Urinary bladder (tissue), 4 donors: ENCODE results near the gene KIAA1328. TPM values are rescaled to one million over a fixed set of nuclear protein-coding genes. Genes with fewer than 3 reads are reported as not detected.

Source experiments
- DNase-seq: peaks from one replicate; pipeline ENCODE4 v3.0.0-alpha.2; 2015; ENCODE audit errors: extremely low spot score
- H3K27ac ChIP-seq: one replicate; pipeline ENCODE4 v1.5.1; 2013; ENCODE audit warnings: low read depth, mild to moderate bottlenecking, moderate library complexity
- H3K36me3 ChIP-seq: one replicate; pipeline ENCODE4 v1.6.1; 2013; ENCODE audit warnings: mild to moderate bottlenecking, moderate library complexity; ENCODE audit not compliant: insufficient read depth
- H3K4me1 ChIP-seq: one replicate; pipeline ENCODE4 v1.6.1; 2013; ENCODE audit warnings: mild to moderate bottlenecking, moderate library complexity; ENCODE audit not compliant: insufficient read depth
- H3K4me3 ChIP-seq: one replicate; pipeline ENCODE4 v1.5.1; 2013; ENCODE audit warnings: low read depth, low read length
- WGBS: extraction: QIAGEN DNeasy Blood & Tissue Kit; methylation state at CpG from one replicate; pipeline ENCODE4 v1.1.7; 2013; 5-methylcytosine and 5-hydroxymethylcytosine counted together
- polyA plus RNA-seq: library from polyadenylated mRNA; stranded (reverse); fragments of 200-250 nt; gene quantifications from one replicate; pipeline ENCODE4 v1.2.3, GENCODE V29; 2013
- total RNA-seq: library from RNA; depleted of rRNA; stranded (reverse); fragments of >200 nt; gene quantifications from one replicate; pipeline ENCODE4 v1.2.3, GENCODE V29; 2014
- donor health status: healthy with polysubstance abuse.
- donor health status: healthy.

Gene KIAA1328
- total and polyA plus RNA-seq, 2 donors: 5.4 to 34.6 TPM

- DNase-seq: no peak
- no peaks in the 10 kb centered on the region for H3K4me1 ChIP-seq
- H3K36me3 ChIP-seq: no peaks in the 10 kb centered on the region
- no peak overlapping the region for H3K27ac ChIP-seq
- WGBS: 78% methylated on average over 10 of the region's 10 CpGs
- no peak overlapping the region for H3K4me3 ChIP-seq
Observed at GRCh38 chr18:37260367-37261093, 431.6 kb downstream of the KIAA1328 start.

- Histone ChIP-seq H3K27ac (no peak overlapping the region), H3K4me3 (no peak overlapping the region), H3K36me3 (no peaks in the 10 kb centered on the region), H3K4me1 (no peaks in the 10 kb centered on the region)
- DNase-seq: no peak
- WGBS: 81% methylated on average over 11 of the region's 11 CpGs
Observed at GRCh38 chr18:37261246-37261840, 432.4 kb downstream of the KIAA1328 start.

- DNase-seq: no peak
- Histone ChIP-seq H3K36me3 (no peaks in the 10 kb centered on the region), H3K4me3 (no peak overlapping the region), H3K4me1 (no peaks in the 10 kb centered on the region), H3K27ac (no peak overlapping the region)
- WGBS: 85% methylated on average over 8 of the region's 8 CpGs
Observed at GRCh38 chr18:37261988-37262387, 433.1 kb downstream of the KIAA1328 start.

- WGBS: 89% methylated on average over 14 of the region's 14 CpGs
- H3K27ac ChIP-seq: no peak overlapping the region
- H3K4me1 ChIP-seq: no peaks in the 10 kb centered on the region
- no peak for DNase-seq
- no peak overlapping the region for H3K4me3 ChIP-seq
- no peaks in the 10 kb centered on the region for H3K36me3 ChIP-seq
Observed at GRCh38 chr18:37264956-37265355, 436.0 kb downstream of the KIAA1328 start.

GRCh38 chr18:37265382-37265781, 436.5 kb downstream of the KIAA1328 start:
- Histone ChIP-seq H3K36me3 (no peaks in the 10 kb centered on the region), H3K4me3 (no peak overlapping the region), H3K4me1 (no peaks in the 10 kb centered on the region), H3K27ac (no peak overlapping the region)
- WGBS: 49% methylated on average over 2 of the region's 2 CpGs
- no peak for DNase-seq

GRCh38 chr18:37266290-37266689, 437.4 kb downstream of the KIAA1328 start:
- no peak overlapping the region for H3K4me3 ChIP-seq
- H3K27ac ChIP-seq: no peak overlapping the region
- DNase-seq: no peak
- 28% methylated on average over 13 of the region's 13 CpGs for WGBS
- no peaks in the 10 kb centered on the region for H3K4me1 ChIP-seq
- H3K36me3 ChIP-seq: no peaks in the 10 kb centered on the region

GRCh38 chr18:37270038-37270665, 441.2 kb downstream of the KIAA1328 start:
- no peak overlapping the region for H3K4me3 ChIP-seq
- DNase-seq: no peak
- 17% methylated on average over 8 of the region's 8 CpGs for WGBS

GRCh38 chr18:37270666-37271052, 441.7 kb downstream of the KIAA1328 start:
- H3K4me1 ChIP-seq: no peaks in the 10 kb centered on the region
- H3K36me3 ChIP-seq: no peaks in the 10 kb centered on the region
- no peak for DNase-seq
- H3K27ac ChIP-seq: no peak overlapping the region
- 83% methylated on average over 7 of the region's 7 CpGs for WGBS
- H3K4me3 ChIP-seq: no peak overlapping the region

More at GRCh38 chr18:37270038-37270665, 441.2 kb downstream of the KIAA1328 start:
- Histone ChIP-seq H3K36me3 (no peaks in the 10 kb centered on the region), H3K4me1 (no peaks in the 10 kb centered on the region), H3K27ac (no peak overlapping the region)

- no peak for DNase-seq
- H3K4me3 ChIP-seq: no peak overlapping the region
- H3K27ac ChIP-seq: no peak overlapping the region
- H3K4me1 ChIP-seq: no peaks in the 10 kb centered on the region
- no peaks in the 10 kb centered on the region for H3K36me3 ChIP-seq
- 58% methylated on average over 2 of the region's 2 CpGs for WGBS
Observed at GRCh38 chr18:37272226-37272625, 443.3 kb downstream of the KIAA1328 start.

GRCh38 chr18:37272841-37273240, 443.9 kb downstream of the KIAA1328 start:
- no peak for DNase-seq
- Histone ChIP-seq H3K36me3 (no peaks in the 10 kb centered on the region), H3K4me3 (no peak overlapping the region), H3K27ac (no peak overlapping the region), H3K4me1 (no peaks in the 10 kb centered on the region)
- WGBS: 84% methylated on average over 16 of the region's 16 CpGs

- no peak overlapping the region for H3K4me3 ChIP-seq
- 9% methylated on average over 82 of the region's 82 CpGs for WGBS
- H3K4me1 ChIP-seq: no peaks in the 10 kb centered on the region
- no peaks in the 10 kb centered on the region for H3K36me3 ChIP-seq
- no peak overlapping the region for H3K27ac ChIP-seq
- DNase-seq: no peak
Observed at GRCh38 chr18:37274309-37275236, 445.6 kb downstream of the KIAA1328 start.

GRCh38 chr18:37275237-37275741, 446.4 kb downstream of the KIAA1328 start:
- DNase-seq: no peak
- no peak overlapping the region for H3K4me3 ChIP-seq
- 15% methylated on average over 32 of the region's 32 CpGs for WGBS
- H3K36me3 ChIP-seq: no peaks in the 10 kb centered on the region
- no peak overlapping the region for H3K27ac ChIP-seq
- H3K4me1 ChIP-seq: no peaks in the 10 kb centered on the region
